Hindlimb muscle (tissue), 1 donor: ENCODE results near the gene SMIM13. TPM values are rescaled to one million over a fixed set of nuclear protein-coding genes. Genes with fewer than 3 reads are reported as not detected.

ENCODE experiments used
- DNase-seq: peaks from one replicate; pipeline ENCODE4 v3.0.0-alpha.2; 2013
- polyA plus RNA-seq: library from polyadenylated mRNA; unstranded; fragments of 120-200 nt; gene quantifications from one replicate; pipeline ENCODE4 v1.2.1, GENCODE V29; 2013; ENCODE audit not compliant: insufficient read length

The SMIM13 gene
- polyA plus RNA-seq, 1 donor = 9.1 TPM

- DNase-seq = no peak
Observed at GRCh38 chr6:11123978-11124377, 30.3 kb downstream of the SMIM13 start.

- no peak for DNase-seq
Observed at GRCh38 chr6:11126876-11127275, 33.2 kb downstream of the SMIM13 start.

GRCh38 chr6:11128608-11129007, 35.0 kb downstream of the SMIM13 start:
- no peak for DNase-seq

DNA sequence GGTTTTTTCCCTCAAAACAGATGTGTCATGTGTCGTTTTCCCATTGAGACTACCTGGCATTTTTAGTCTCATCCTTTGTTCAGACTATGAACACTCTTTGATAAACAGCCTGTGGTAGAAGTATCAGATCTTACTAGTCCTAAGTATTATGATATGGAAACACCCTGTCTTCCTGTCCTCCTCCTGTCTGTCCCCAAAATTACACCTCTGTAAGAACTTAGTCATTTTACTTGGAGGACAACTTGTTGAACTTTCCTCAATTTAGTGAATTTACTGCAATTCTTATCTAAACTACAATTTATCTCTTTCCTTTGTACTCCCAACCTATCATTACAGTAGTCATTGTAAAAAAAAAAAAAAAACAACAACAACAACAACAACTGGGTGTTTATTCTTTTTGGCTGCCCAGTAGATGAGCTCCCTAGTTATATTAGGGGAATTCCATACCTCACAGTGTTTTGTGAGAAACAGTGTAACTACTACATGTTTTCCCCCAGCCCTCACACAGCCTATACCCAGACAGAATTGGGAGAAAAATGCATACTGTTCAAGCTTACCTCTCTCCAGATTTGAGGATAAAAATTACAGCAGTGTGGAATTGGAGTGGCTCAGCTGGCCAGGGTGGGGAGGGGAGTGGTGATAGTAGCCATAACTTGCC, 36.4 kb downstream of the SMIM13 start:
- no peak for DNase-seq

DNA sequence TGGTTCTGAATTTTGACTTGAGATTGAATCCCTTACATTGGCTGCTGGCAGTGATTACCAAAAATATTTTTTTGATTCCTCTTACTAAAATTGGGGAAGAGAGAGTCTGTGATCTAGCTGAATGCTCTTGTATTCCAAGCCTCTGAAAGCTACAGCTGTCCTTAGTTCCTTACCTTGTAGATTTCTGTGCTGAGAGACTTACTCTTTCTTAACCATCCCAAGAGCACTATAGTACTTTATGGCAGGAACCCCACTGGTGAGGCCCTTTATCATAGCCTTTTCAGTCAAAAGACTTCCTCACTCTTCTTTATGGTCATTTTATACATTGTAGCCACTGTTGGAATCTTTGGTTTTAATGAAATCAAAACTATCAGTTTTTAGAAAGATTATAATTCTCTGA, 37.0 kb downstream of the SMIM13 start:
- no peak for DNase-seq

DNA sequence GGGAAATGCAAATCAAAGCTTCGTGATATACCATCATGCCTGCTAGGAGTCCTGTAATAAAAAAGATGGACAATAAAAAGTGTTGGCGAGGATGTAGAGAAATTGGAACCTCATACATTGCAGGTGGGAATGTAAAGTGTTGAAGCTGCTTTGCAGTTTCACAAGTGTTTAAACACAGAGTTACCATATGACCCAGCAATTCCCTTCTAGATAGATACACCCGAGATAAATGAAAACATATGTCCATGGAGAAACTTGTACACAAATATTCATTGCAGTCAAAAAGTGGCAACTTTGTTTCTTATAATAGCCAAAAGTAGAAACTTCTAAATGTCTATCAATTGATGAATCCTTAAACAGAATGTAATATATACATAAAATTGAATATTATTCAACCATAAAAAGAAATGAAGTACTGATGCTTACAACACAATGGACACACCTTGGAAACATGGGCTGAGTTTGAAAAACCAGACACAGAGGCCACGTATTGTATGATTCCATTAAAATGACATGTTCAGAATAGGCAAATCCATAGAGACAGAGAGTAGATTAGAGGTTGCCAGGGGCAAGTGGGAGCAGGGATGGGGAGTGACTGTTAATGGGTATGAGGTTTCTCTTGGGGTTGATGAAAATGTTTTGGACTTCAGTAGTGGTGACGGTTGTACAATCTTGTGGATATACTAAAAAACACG, 38.7 kb downstream of the SMIM13 start:
- DNase-seq = no peak

GRCh38 chr6:11133281-11133680, 39.6 kb downstream of the SMIM13 start:
- DNase-seq = no peak

- no peak for DNase-seq
Observed at GRCh38 chr6:11136809-11137208, 43.2 kb downstream of the SMIM13 start.

GRCh38 chr6:11139051-11139960, 45.7 kb downstream of the SMIM13 start:
- DNase-seq = no peak

GRCh38 chr6:11140056-11140455, 46.4 kb downstream of the SMIM13 start:
- no peak for DNase-seq

- DNase-seq = no peak
Observed at GRCh38 chr6:11141295-11141694, 47.7 kb downstream of the SMIM13 start.

GRCh38 chr6:11142296-11143027, 48.8 kb downstream of the SMIM13 start:
- DNase-seq = no peak

GRCh38 chr6:11143394-11144371, 50.0 kb downstream of the SMIM13 start:
- peak; percentile 20 for DNase-seq

DNA sequence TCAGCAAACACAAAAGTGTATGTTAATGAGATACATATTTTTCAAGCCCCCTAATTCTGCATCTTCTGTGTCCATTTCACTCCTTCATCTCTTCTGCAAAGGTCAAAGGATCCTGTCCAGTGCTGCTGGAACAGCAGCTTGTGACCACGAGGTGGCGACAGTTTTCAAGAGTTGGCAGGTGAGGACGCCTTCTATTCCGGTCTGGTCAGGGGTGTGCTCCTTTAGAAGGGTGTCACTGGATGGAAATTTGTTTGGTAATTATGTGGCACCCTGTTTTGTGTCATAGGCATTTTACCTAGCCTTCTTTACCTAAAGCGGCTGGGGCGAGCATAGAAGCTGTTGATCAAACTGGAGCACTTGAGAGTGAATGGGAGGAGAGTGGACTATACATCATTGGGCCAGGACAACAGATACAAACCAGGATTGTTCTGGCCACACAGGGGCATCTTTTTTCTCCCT, 50.8 kb downstream of the SMIM13 start:
- peak; percentile 79 for DNase-seq

DNA sequence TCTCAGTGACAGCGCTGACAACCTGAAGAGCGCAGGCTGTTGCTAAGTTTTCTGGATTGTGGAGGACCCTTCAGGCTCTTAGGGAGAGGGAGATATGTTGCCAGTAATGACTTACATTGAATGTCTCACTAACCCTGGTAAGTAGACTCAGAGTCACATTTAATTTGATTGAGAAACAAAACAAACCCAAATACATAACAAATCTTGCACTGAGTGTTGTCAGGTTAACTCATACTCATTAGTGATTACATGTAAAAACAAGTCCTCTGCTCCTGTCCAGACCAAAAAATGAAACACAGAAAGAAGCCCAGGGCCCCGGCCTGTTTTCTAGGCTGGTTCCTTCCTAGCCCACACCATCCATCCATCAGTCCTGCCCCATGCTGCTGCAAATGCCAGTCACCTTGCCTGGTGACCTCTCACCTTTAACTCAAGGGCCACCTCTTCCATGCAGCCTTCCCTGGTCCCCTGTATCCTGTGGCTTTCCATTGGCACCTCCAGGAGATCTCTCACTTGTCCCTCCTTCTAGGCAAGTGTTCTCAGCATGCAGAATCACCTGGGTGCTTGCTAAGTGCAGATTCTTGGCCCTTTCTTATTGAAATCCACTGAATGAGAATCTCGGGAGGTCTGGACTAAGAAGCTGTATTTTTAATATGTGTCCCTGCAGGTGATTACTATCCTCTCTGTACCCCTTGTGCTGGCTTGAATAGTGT, 52.6 kb downstream of the SMIM13 start:
- DNase-seq = no peak

DNA sequence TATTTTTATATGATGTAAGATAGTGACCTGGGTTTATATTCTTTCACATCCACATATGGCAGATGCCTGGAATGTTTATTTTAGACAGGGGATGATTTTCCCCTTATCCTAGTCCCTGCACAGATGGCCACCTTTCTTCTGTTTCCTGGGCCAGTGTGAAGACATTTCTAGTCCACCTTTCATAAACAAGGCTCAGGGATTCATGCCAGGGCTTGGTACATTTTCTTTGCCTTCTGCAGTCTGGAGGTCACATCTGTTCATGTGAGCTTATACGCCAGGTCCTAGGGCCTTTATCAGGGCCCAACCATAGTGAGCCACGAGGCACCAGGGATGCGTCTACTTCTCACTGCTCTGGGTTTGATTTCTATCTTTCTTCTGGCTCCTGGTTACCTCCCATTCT, 55.9 kb downstream of the SMIM13 start:
- DNase-seq = no peak

- no peak for DNase-seq
Observed at GRCh38 chr6:11151488-11151887, 57.9 kb downstream of the SMIM13 start.

DNA sequence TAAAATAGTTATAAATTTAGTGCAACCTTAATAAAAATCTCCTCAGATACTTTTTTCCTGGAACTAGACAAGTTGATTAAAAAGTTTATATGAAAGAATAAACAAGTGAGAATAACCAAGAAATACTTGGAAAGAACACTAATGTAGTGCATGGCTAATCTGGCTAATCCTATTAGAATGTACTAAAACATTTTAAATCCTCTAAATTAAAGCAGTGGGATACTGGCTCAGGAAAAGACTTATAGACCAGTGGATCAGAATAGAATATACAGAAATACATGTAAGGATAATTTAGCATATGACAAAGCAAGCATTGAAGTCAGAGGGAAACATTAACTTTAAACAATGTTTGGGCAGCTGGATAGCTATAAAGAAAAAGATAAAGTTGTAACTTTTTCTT, 58.9 kb downstream of the SMIM13 start:
- no peak for DNase-seq

GRCh38 chr6:11153447-11153846, 59.8 kb downstream of the SMIM13 start:
- DNase-seq = no peak

GRCh38 chr6:11155589-11155988, 62.0 kb downstream of the SMIM13 start:
- no peak for DNase-seq

- no peak for DNase-seq
Observed at GRCh38 chr6:11160199-11160598, 66.6 kb downstream of the SMIM13 start.
